Vagina (tissue), 2 donors: ENCODE measurements around the gene MYO1E. TPM values are rescaled to one million over a fixed set of nuclear protein-coding genes. Genes with fewer than 3 reads are reported as not detected.

ENCODE experiments used
- DNase-seq, 2 donors: peaks; one replicate each; pipeline ENCODE4 v3.0.0-alpha.2; 2017; ENCODE audit errors: extremely low spot score in 2 of 2
- H3K27ac ChIP-seq: fragments of 200-600 bp; sonication (generic); one replicate; pipeline ENCODE4 v1.5.1; 2019
- H3K27me3 ChIP-seq: fragments of 200-600 bp; sonication (generic); one replicate; pipeline ENCODE4 v1.5.1; 2019
- H3K36me3 ChIP-seq, 2 donors: fragments of 200-600 bp; sonication (generic); one replicate each; pipeline ENCODE4 v1.5.1; 2017 to 2019
- H3K4me1 ChIP-seq: fragments of 200-600 bp; sonication (generic); one replicate; pipeline ENCODE4 v1.5.1; 2019
- H3K4me3 ChIP-seq, 2 donors: fragments of 200-600 bp; sonication (generic); 1 replicate in 1 of 2; 2 replicates in 1 of 2; pipeline ENCODE4 v1.5.1; 2016 to 2019
- H3K9me3 ChIP-seq: fragments of 200-600 bp; sonication (generic); one replicate; pipeline ENCODE4 v1.5.1; 2019
- POLR2A ChIP-seq, 2 donors: fragments of 450-650 bp; IDR thresholded peaks; one replicate each; pipeline ENCODE4 v1.6.1; 2017; ENCODE audit warnings: antibody characterized with exemption in 2 of 2, mild to moderate bottlenecking in 2 of 2, moderate library complexity in 2 of 2
- POLR2AphosphoS5 ChIP-seq, 2 donors: sonication (generic); formaldehyde crosslinking; IDR thresholded peaks; one replicate each; pipeline ENCODE4 v1.9.0; 2017; ENCODE audit warnings: antibody characterized with exemption in 2 of 2, mild to moderate bottlenecking in 2 of 2, low read depth in 1 of 2; ENCODE audit not compliant: insufficient read depth in 1 of 2
- intact Hi-C: fragments of 100-400 bp; cut with DNase I; formaldehyde crosslinking; loops from one replicate; pipeline ENCODE4 v1.15.1; 2023
- total RNA-seq: library from RNA; depleted of rRNA; stranded (reverse); fragments of >200 nt; gene quantifications from one replicate; pipeline ENCODE4 v1.2.3, GENCODE V29; 2016
- TF ChIP-seq, protein P1 (sequence below), 3 experiments: fragments of 450-650 bp in 2 of 3; fragments of 200-600 bp in 1 of 3; sonication (generic) in 1 of 3; IDR thresholded peaks; one replicate each; pipeline ENCODE4 v1.5.1; 2017 to 2019; ENCODE audit warnings: antibody characterized with exemption in 3 of 3, mild to moderate bottlenecking in 2 of 3, moderate library complexity in 2 of 3

The MYO1E gene
- total RNA-seq, 1 donor from 2014 or later = 16.9 TPM

DNA sequence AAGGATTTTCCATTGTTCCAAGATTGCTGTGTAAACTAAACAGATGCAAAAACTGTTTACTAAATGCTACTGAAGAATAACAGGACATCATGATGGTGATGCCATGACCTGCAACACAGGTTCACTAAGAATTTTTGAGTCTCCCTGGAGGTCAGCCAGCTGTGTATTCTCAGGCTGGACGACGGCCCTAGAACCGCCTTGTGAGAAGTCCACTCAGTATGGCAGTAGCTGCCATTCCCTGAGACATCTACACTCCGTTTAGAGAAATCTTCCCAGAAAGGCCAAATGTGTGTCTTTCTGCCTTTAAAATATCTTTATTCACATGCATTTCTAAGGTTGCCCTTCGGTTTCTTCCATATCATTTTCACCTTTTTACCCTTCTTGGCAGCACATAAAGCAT, 63.3 kb downstream of the MYO1E start:
- no peaks in the 10 kb centered on the region for H3K27me3 ChIP-seq
- peaks cover 39% of the 10 kb centered on the region for H3K4me1 ChIP-seq
- no peaks in the 10 kb centered on the region for H3K36me3 ChIP-seq
- TF ChIP-seq, protein P1, sequence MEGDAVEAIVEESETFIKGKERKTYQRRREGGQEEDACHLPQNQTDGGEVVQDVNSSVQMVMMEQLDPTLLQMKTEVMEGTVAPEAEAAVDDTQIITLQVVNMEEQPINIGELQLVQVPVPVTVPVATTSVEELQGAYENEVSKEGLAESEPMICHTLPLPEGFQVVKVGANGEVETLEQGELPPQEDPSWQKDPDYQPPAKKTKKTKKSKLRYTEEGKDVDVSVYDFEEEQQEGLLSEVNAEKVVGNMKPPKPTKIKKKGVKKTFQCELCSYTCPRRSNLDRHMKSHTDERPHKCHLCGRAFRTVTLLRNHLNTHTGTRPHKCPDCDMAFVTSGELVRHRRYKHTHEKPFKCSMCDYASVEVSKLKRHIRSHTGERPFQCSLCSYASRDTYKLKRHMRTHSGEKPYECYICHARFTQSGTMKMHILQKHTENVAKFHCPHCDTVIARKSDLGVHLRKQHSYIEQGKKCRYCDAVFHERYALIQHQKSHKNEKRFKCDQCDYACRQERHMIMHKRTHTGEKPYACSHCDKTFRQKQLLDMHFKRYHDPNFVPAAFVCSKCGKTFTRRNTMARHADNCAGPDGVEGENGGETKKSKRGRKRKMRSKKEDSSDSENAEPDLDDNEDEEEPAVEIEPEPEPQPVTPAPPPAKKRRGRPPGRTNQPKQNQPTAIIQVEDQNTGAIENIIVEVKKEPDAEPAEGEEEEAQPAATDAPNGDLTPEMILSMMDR (IDR thresholded peaks at IDR 0.05) = no peak
- TF ChIP-seq POLR2A (IDR thresholded peaks at IDR 0.05) = no peak
- TF ChIP-seq POLR2AphosphoS5 (IDR thresholded peaks at IDR 0.05; ENCODE audit: insufficient read depth in 1 of 2, low read depth in 1 of 2) = no peak
- H3K27ac ChIP-seq = no peak overlapping the region
- no peak overlapping the region for H3K4me3 ChIP-seq
- no peaks in the 10 kb centered on the region for H3K9me3 ChIP-seq
- DNase-seq = no peak
- intact Hi-C loops = no loop called here

DNA sequence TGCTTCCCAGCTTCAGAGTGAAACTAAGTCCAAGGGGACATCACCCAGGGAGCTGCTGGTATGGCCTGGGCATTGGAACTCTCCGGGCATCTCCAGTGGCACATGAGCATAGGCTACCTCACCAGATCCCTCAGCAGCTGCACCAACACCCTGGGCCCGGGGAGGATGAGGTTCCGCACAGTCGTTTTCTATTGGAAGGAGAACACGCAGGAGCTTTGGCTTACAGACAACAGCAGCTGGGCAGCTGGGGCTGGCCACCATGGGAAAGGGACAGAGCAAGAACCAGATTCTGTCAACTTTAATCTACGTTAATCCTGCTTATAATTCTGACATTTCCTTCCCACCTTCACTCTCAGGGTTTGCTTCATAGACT, 65.5 kb downstream of the MYO1E start:
- DNase-seq = no peak
- Histone ChIP-seq H3K9me3 (no peaks in the 10 kb centered on the region), H3K27ac (no peak overlapping the region), H3K4me3 (no peak overlapping the region), H3K36me3 (no peaks in the 10 kb centered on the region), H3K27me3 (no peaks in the 10 kb centered on the region), H3K4me1 (peaks cover 22% of the 10 kb centered on the region)
- TF ChIP-seq POLR2AphosphoS5 (IDR thresholded peaks at IDR 0.05; ENCODE audit: insufficient read depth in 1 of 2, low read depth in 1 of 2) = no peak
- TF ChIP-seq, protein P1 (IDR thresholded peaks at IDR 0.05) = no peak
- no peak for TF ChIP-seq POLR2A (IDR thresholded peaks at IDR 0.05)
- intact Hi-C loops = no loop called here

DNA sequence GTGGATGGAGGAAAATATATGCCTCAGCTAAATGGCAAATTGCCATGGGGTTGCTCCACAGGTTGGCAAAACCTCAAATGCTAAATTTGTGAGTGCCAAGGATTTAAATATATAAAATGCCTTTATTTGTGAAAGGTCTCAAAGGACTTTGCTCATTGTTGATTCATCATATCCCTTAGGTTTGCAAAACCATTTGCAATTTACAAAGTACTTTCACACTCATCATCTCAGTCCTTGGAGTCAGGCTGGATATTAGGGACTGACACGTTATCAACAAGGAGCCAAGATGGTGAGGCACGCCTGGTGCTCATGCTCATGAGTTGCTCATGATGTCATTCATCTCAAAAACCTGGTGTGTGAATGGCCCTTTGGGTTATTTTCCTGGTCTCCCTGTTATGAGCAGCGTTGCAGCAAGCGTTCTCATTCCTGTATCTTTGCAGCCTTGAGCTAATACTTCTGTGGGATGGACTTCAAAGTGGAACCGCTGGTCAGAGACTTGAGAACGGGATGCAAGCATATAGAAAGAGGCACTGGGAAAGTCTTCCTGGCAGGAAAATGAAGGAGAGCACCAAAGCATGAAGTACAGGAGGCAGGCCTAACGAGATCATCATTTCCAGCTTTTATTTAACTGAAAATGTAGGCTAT, 66.0 kb downstream of the MYO1E start:
- DNase-seq = no peak
- peak in 1 of 2 donors; percentile 15 for TF ChIP-seq POLR2AphosphoS5 (IDR thresholded peaks at IDR 0.05; ENCODE audit: insufficient read depth in 1 of 2, low read depth in 1 of 2)
- TF ChIP-seq, protein P1 (IDR thresholded peaks at IDR 0.05) = no peak
- TF ChIP-seq POLR2A (IDR thresholded peaks at IDR 0.05) = no peak
- Histone ChIP-seq H3K27ac (no peak overlapping the region), H3K4me1 (peaks cover 22% of the 10 kb centered on the region), H3K27me3 (no peaks in the 10 kb centered on the region), H3K36me3 (no peaks in the 10 kb centered on the region), H3K4me3 (no peak overlapping the region), H3K9me3 (no peaks in the 10 kb centered on the region)
- intact Hi-C loops = no loop called here

DNA sequence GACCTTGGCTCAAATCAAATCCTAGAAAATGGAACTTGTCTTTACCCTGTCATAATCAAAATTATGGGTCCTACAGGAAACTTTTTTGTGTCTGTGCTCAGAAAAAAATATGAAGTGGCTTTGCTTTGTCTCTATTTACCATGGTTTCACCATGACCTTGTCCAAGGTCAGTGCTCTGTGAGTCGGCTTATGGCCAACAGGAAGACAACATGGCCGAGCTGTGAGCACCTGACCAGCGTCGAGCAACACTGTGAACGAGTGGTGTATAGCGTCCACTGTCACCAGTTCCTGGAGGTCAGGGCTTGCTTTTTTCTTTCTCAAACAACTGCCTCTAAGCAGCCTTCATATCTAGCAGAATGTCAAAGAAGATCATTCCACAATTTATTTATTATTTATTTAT, 67.9 kb downstream of the MYO1E start:
- H3K27me3 ChIP-seq = no peaks in the 10 kb centered on the region
- intact Hi-C loops = no loop called here
- H3K4me1 ChIP-seq = peaks cover 36% of the 10 kb centered on the region
- peak overlapping the region; percentile 25 for H3K27ac ChIP-seq
- no peaks in the 10 kb centered on the region for H3K36me3 ChIP-seq
- no peaks in the 10 kb centered on the region for H3K9me3 ChIP-seq
- H3K4me3 ChIP-seq = no peak overlapping the region
- DNase-seq = no peak
- TF ChIP-seq POLR2AphosphoS5 (IDR thresholded peaks at IDR 0.05; ENCODE audit: insufficient read depth in 1 of 2, low read depth in 1 of 2) = no peak
- no peak for TF ChIP-seq POLR2A (IDR thresholded peaks at IDR 0.05)
- TF ChIP-seq, protein P1 (IDR thresholded peaks at IDR 0.05) = no peak

DNA sequence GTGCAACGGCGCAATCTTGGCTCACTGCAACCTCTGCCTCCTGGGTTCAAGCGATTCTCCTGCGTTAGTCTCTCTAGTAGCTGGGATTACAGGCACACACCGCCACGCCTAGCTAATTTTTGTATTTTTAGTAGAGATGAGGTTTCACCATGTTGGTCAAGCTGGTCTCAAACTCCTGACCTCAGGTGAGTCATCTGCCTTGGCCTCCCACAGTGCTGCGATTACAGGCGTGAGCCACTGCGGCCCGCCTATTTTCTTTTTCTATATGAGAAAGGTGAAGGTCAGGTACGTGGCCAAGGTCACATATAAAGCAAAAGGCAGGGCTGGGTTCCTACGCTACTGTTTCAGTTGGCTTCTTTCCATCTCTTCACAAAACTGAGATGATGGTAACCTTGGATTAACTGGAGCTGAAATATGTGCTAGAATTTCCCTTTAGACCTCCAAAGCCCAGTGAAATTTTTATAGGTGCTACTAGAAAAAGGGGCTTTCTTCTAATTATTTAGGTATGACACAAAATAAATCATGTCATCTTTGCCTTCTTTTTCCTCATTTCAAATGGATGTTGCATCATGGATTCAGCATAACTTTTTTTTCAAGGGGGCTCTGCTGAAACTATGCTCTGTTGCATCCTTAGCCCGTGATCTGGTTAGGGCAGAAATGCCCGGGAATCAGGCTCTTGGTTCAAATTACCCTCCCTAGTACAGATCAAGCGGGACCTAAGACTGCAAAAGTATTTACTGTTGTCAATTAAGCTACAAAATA, 68.5 kb downstream of the MYO1E start:
- DNase-seq = no peak
- Histone ChIP-seq H3K27ac (no peak overlapping the region), H3K9me3 (no peaks in the 10 kb centered on the region), H3K4me1 (peaks cover 41% of the 10 kb centered on the region), H3K4me3 (no peak overlapping the region), H3K36me3 (no peaks in the 10 kb centered on the region), H3K27me3 (no peaks in the 10 kb centered on the region)
- no peak for TF ChIP-seq POLR2AphosphoS5 (IDR thresholded peaks at IDR 0.05; ENCODE audit: insufficient read depth in 1 of 2, low read depth in 1 of 2)
- intact Hi-C loops = no loop called here
